Trophoblast cell (in vitro differentiated cells and primary cell): ENCODE measurements around the gene ATP6AP1.

Source experiments
- DNase-seq, 2 donors: peaks; one replicate each; pipeline ENCODE4 v3.0.0-alpha.2; 2016
- H2AFZ ChIP-seq: 2 replicates; pipeline ENCODE4 v1.6.1; 2013; ENCODE audit warnings: low read length, moderate library complexity, mild to moderate bottlenecking; ENCODE audit not compliant: insufficient read depth, poor library complexity
- H2AK5ac ChIP-seq: 2 replicates; pipeline ENCODE4 v1.6.1; 2013; ENCODE audit warnings: mild to moderate bottlenecking, low read length
- H2BK120ac ChIP-seq: 2 replicates; pipeline ENCODE4 v1.6.1; 2013; ENCODE audit warnings: low read length, mild to moderate bottlenecking, moderate library complexity; ENCODE audit not compliant: insufficient read depth, poor library complexity
- H2BK12ac ChIP-seq: 2 replicates; pipeline ENCODE4 v1.6.1; 2013; ENCODE audit warnings: mild to moderate bottlenecking, low read length, moderate library complexity
- H2BK5ac ChIP-seq: 2 replicates; pipeline ENCODE4 v1.6.1; 2013; ENCODE audit warnings: low read length, low read depth, moderate library complexity, mild to moderate bottlenecking; ENCODE audit not compliant: poor library complexity
- H3K14ac ChIP-seq: 2 replicates; pipeline ENCODE4 v1.6.1; 2013; ENCODE audit warnings: mild to moderate bottlenecking, low read length
- H3K18ac ChIP-seq: 2 replicates; pipeline ENCODE4 v1.6.1; 2013; ENCODE audit warnings: mild to moderate bottlenecking, low read length
- H3K23ac ChIP-seq: 2 replicates; pipeline ENCODE4 v1.6.1; 2013; ENCODE audit warnings: low read length
- H3K27ac ChIP-seq: 2 replicates; pipeline ENCODE4 v1.5.1; 2013; ENCODE audit warnings: low read depth, mild to moderate bottlenecking, inconsistent platforms, low read length, moderate library complexity
- H3K27me3 ChIP-seq: 2 replicates; pipeline ENCODE4 v1.6.1; 2013; ENCODE audit warnings: inconsistent platforms, mild to moderate bottlenecking, low read length, moderate library complexity; ENCODE audit not compliant: insufficient read depth
- H3K36me3 ChIP-seq, 2 experiments: 1 replicate in 1 of 2; 2 replicates in 1 of 2; pipeline ENCODE4 v1.6.1; 2013; ENCODE audit warnings: low read length in 2 of 2, mild to moderate bottlenecking in 2 of 2, moderate library complexity in 1 of 2; ENCODE audit not compliant: insufficient read depth in 2 of 2, control insufficient read depth in 1 of 2
- H3K4ac ChIP-seq: 2 replicates; pipeline ENCODE4 v1.6.1; 2013; ENCODE audit warnings: low read depth, mild to moderate bottlenecking, low read length, moderate library complexity
- H3K4me1 ChIP-seq, 2 experiments: 1 replicate in 1 of 2; 2 replicates in 1 of 2; pipeline ENCODE4 v1.6.1; 2013; ENCODE audit warnings: low read length in 2 of 2, mild to moderate bottlenecking in 2 of 2, moderate library complexity in 1 of 2; ENCODE audit not compliant: insufficient read depth in 2 of 2, control insufficient read depth in 1 of 2
- H3K4me2 ChIP-seq: 2 replicates; pipeline ENCODE4 v1.6.1; 2013; ENCODE audit warnings: inconsistent platforms, mild to moderate bottlenecking, low read length, moderate library complexity
- H3K4me3 ChIP-seq: 2 replicates; pipeline ENCODE4 v1.5.1; 2013; ENCODE audit warnings: mild to moderate bottlenecking, low read depth, low read length, inconsistent platforms
- H3K79me1 ChIP-seq: one replicate; pipeline ENCODE4 v1.6.1; 2013; ENCODE audit warnings: low read length
- H3K79me2 ChIP-seq: 2 replicates; pipeline ENCODE4 v1.6.1; 2013; ENCODE audit warnings: low read length, mild to moderate bottlenecking; ENCODE audit not compliant: control insufficient read depth, insufficient read depth, poor library complexity
- H3K9ac ChIP-seq: 2 replicates; pipeline ENCODE4 v1.6.1; 2013; ENCODE audit warnings: mild to moderate bottlenecking, low read length
- H3K9me3 ChIP-seq: 2 replicates; pipeline ENCODE4 v1.6.1; 2013; ENCODE audit warnings: low read depth, mild to moderate bottlenecking, control low read depth, inconsistent platforms, low read length; ENCODE audit not compliant: insufficient read depth
- H4K12ac ChIP-seq: 2 replicates; pipeline ENCODE4 v1.6.1; 2013; ENCODE audit warnings: low read depth, mild to moderate bottlenecking, low read length, moderate library complexity
- H4K8ac ChIP-seq: 2 replicates; pipeline ENCODE4 v1.6.1; 2013; ENCODE audit warnings: low read depth, mild to moderate bottlenecking, low read length, moderate library complexity
- H4K91ac ChIP-seq: one replicate; pipeline ENCODE4 v1.6.1; 2013; ENCODE audit warnings: low read depth, mild to moderate bottlenecking, low read length, moderate library complexity
- WGBS: extraction: QIAGEN DNeasy Blood & Tissue Kit; methylation state at CpG from one replicate; pipeline ENCODE4 v1.1.7; 2013; ENCODE audit warnings: missing lambda C conversion rate; ENCODE audit not compliant: insufficient read length, insufficient coverage; ENCODE audit errors: extremely low coverage; 5-methylcytosine and 5-hydroxymethylcytosine counted together

ATP6AP1 gene

DNA sequence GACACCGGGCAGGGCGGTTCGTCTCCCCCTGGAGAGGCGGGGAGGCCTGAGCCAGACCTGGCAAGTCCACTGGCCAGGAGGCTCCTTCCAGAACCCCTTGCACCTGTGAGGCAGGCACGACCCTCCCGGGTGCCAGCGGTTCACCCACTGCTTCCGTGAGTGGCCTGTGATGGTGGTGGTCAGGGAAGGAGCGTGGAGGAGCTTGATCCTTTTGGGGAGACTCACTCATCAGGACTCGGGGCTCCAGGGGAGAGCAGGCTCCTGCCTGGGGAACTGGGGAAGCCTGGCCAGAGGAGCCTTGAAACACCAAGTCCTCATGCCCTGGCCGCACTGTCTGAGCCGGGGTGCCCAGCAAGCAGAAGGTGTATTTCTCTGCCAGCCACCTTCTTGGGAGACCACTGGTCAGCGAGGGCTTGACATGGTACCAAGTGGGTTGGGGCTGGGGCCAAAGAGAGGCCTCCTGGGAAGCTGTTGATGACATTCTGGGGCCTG lies 16.3 kb downstream of the ATP6AP1 start:
- H4K12ac ChIP-seq, result peak overlapping the region; percentile 94
- H3K14ac ChIP-seq, result peak overlapping the region; percentile 96
- peak overlapping the region; percentile 79 for H3K4me3 ChIP-seq
- WGBS, result no CpG with 5 or more reads among the region's 13 CpGs
- H2BK12ac ChIP-seq, result peak overlapping the region; percentile 4
- no peaks in the 10 kb centered on the region for H3K27me3 ChIP-seq
- peaks cover 13% of the 10 kb centered on the region for H3K79me1 ChIP-seq
- peak overlapping the region; percentile 84 for H3K9ac ChIP-seq
- peak overlapping the region; percentile 56 for H2AFZ ChIP-seq
- peak overlapping the region; percentile 94 for H3K18ac ChIP-seq
- peaks cover 68 to 75% of the 10 kb centered on the region in 2 experiments for H3K36me3 ChIP-seq
- peaks cover 6 to 14% of the 10 kb centered on the region in 2 experiments for H3K4me1 ChIP-seq
- no peak for DNase-seq
- H3K79me2 ChIP-seq, result peaks cover 7% of the 10 kb centered on the region
- H2AK5ac ChIP-seq, result peak overlapping the region; percentile 76
- H3K4me2 ChIP-seq, result peak overlapping the region; percentile 89
- no peak overlapping the region for H3K23ac ChIP-seq
- peak overlapping the region; percentile 71 for H3K4ac ChIP-seq
- H4K8ac ChIP-seq, result peak overlapping the region; percentile 88
- H2BK120ac ChIP-seq, result peak overlapping the region; percentile 91
- H4K91ac ChIP-seq, result peak overlapping the region; percentile 95
- H3K9me3 ChIP-seq, result no peaks in the 10 kb centered on the region
- H3K27ac ChIP-seq, result peak overlapping the region; percentile 79
- H2BK5ac ChIP-seq, result peak overlapping the region; percentile 80

- no peak overlapping the region for H4K8ac ChIP-seq
- no peak overlapping the region for H2BK5ac ChIP-seq
- H3K23ac ChIP-seq, result no peak overlapping the region
- no peak for DNase-seq
- no peak overlapping the region for H2BK12ac ChIP-seq
- no peak overlapping the region for H3K4me3 ChIP-seq
- H2AK5ac ChIP-seq, result no peak overlapping the region
- peaks cover 66 to 75% of the 10 kb centered on the region in 2 experiments for H3K36me3 ChIP-seq
- no peak overlapping the region for H3K4ac ChIP-seq
- no peak overlapping the region for H2BK120ac ChIP-seq
- H4K91ac ChIP-seq, result no peak overlapping the region
- H3K14ac ChIP-seq, result no peak overlapping the region
- no peak overlapping the region for H3K18ac ChIP-seq
- no peak overlapping the region for H4K12ac ChIP-seq
- no peak overlapping the region for H3K9ac ChIP-seq
- H3K4me2 ChIP-seq, result no peak overlapping the region
- no peaks in the 10 kb centered on the region for H3K27me3 ChIP-seq
- H3K27ac ChIP-seq, result no peak overlapping the region
- peaks cover 7% of the 10 kb centered on the region for H3K79me2 ChIP-seq
- H3K79me1 ChIP-seq, result peaks cover 13% of the 10 kb centered on the region
- peaks cover 6 to 14% of the 10 kb centered on the region in 2 experiments for H3K4me1 ChIP-seq
- WGBS, result no CpG with 5 or more reads among the region's 16 CpGs
- H2AFZ ChIP-seq, result no peak overlapping the region
- H3K9me3 ChIP-seq, result no peaks in the 10 kb centered on the region
Observed at GRCh38 chrX:154445776-154446175, 17.3 kb downstream of the ATP6AP1 start.

GRCh38 chrX:154446430-154446829 lies 18.0 kb downstream of the ATP6AP1 start:
- Histone ChIP-seq H3K36me3 (peaks cover 62 to 75% of the 10 kb centered on the region in 2 experiments), H3K27ac (no peak overlapping the region), H3K4me1 (peaks cover 6 to 14% of the 10 kb centered on the region in 2 experiments), H4K12ac (no peak overlapping the region), H3K23ac (no peak overlapping the region), H4K8ac (no peak overlapping the region), H3K79me1 (peaks cover 13% of the 10 kb centered on the region), H4K91ac (no peak overlapping the region), H3K4me2 (no peak overlapping the region), H3K9ac (no peak overlapping the region), H2BK120ac (no peak overlapping the region), H2AK5ac (no peak overlapping the region), H3K4me3 (no peak overlapping the region), H3K27me3 (no peaks in the 10 kb centered on the region), H2AFZ (no peak overlapping the region), H3K14ac (no peak overlapping the region), H3K18ac (no peak overlapping the region), H3K9me3 (no peaks in the 10 kb centered on the region), H2BK5ac (no peak overlapping the region), H3K79me2 (peaks cover 7% of the 10 kb centered on the region), H2BK12ac (no peak overlapping the region), H3K4ac (no peak overlapping the region)
- no peak for DNase-seq
- no CpG with 5 or more reads among the region's 12 CpGs for WGBS

DNA sequence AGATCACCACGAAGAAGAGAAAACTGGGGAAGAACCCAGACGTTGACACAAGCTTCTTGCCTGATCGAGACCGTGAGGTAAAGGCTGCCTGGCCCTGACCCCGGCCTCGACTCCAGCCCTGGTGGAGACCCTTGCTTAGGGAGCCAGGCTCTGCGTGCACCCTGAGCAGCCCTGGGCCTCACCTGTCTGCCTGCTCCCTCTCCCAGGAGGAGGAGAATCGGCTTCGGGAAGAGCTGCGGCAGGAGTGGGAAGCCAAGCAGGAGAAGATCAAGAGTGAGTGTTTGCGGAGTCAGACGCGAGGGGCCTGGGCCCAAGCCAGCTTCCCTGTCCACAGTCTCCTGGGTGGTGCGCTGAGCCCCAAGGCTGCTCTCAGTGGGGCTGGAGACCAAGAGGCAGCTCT lies 20.0 kb downstream of the ATP6AP1 start:
- no peak overlapping the region for H2BK5ac ChIP-seq
- H2BK120ac ChIP-seq, result no peak overlapping the region
- H3K4me2 ChIP-seq, result no peak overlapping the region
- DNase-seq, result no peak
- H3K27ac ChIP-seq, result no peak overlapping the region
- H3K9ac ChIP-seq, result no peak overlapping the region
- WGBS, result no CpG with 5 or more reads among the region's 14 CpGs
- H3K79me1 ChIP-seq, result peaks cover 12% of the 10 kb centered on the region
- H2BK12ac ChIP-seq, result no peak overlapping the region
- H4K91ac ChIP-seq, result no peak overlapping the region
- no peak overlapping the region for H3K4me3 ChIP-seq
- H3K36me3 ChIP-seq, result peaks cover 48 to 65% of the 10 kb centered on the region in 2 experiments
- no peaks in the 10 kb centered on the region for H3K27me3 ChIP-seq
- no peak overlapping the region for H4K12ac ChIP-seq
- H3K23ac ChIP-seq, result no peak overlapping the region
- H3K4ac ChIP-seq, result no peak overlapping the region
- H2AFZ ChIP-seq, result no peak overlapping the region
- H3K79me2 ChIP-seq, result peaks cover 7% of the 10 kb centered on the region
- no peak overlapping the region for H3K14ac ChIP-seq
- H2AK5ac ChIP-seq, result no peak overlapping the region
- no peak overlapping the region for H4K8ac ChIP-seq
- H3K9me3 ChIP-seq, result no peaks in the 10 kb centered on the region
- no peak overlapping the region for H3K18ac ChIP-seq
- peaks cover 6 to 12% of the 10 kb centered on the region in 2 experiments for H3K4me1 ChIP-seq
